ENCODE measurements around the gene SPOCK2. TPM values are rescaled to one million over a fixed set of nuclear protein-coding genes. Genes with fewer than 3 reads are reported as not detected.

Gene SPOCK2
- total and polyA plus RNA-seq, 2 of the 13 experiments (the other 11 are each of a cell fraction or from before 2014, with no cell fraction given): 8.6 to 30.6 TPM

GRCh38 chr10:72030762-72031543 lies 57.4 kb downstream of the SPOCK2 start (continued):
- TF ChIP-seq ZNF7 (CRISPR knock-in tag; IDR thresholded peaks at IDR 0.05): peak; percentile 50; the same call in 1 of the 2 replicates
- 0 out of 2 replicates have a peak, but pooled peaks have one; percentile 24 for TF ChIP-seq REL (CRISPR knock-in tag; conservative IDR thresholded peaks at IDR 0.05)
- no peak for TF ChIP-seq ZNF260 (CRISPR knock-in tag; IDR thresholded peaks at IDR 0.05; ENCODE audit: borderline replicate concordance, low read depth)
- peak; percentile 67 for TF ChIP-seq ZNF225 (CRISPR knock-in tag; IDR thresholded peaks at IDR 0.05)
- TF ChIP-seq ZNF407 (CRISPR knock-in tag; IDR thresholded peaks at IDR 0.05; ENCODE audit: not compliant biosample characterization): peak; percentile 47
- no peak for TF ChIP-seq ATF6 (CRISPR knock-in tag; conservative IDR thresholded peaks at IDR 0.05)
- no peak for TF ChIP-seq ZBTB21 (CRISPR knock-in tag; IDR thresholded peaks at IDR 0.05)
- TF ChIP-seq SNAPC5 (CRISPR knock-in tag; IDR thresholded peaks at IDR 0.05; ENCODE audit: borderline replicate concordance): 0 out of 2 replicates have a peak, but pooled peaks have one; percentile 84
- no peak for TF ChIP-seq HDAC6 (IDR thresholded peaks at IDR 0.05; ENCODE audit: low read depth, low read length)
- no peak for TF ChIP-seq TEF (CRISPR knock-in tag; IDR thresholded peaks at IDR 0.05)
- TF ChIP-seq YEATS2 (CRISPR knock-in tag; IDR thresholded peaks at IDR 0.05; ENCODE audit: borderline replicate concordance): no peak
- peak; percentile 42; the same call in 1 of the 2 replicates for TF ChIP-seq ZNF879 (CRISPR knock-in tag; IDR thresholded peaks at IDR 0.05)
- TF ChIP-seq HINFP (CRISPR knock-in tag; IDR thresholded peaks at IDR 0.05; ENCODE audit: low read depth): peak; percentile 38

Measured in HepG2 (cell line).